Measurements from ENCODE around the gene GTF2A1. TPM values are rescaled to one million over a fixed set of nuclear protein-coding genes. Genes with fewer than 3 reads are reported as not detected.

Gene GTF2A1
- 29.0 to 31.1 TPM (median 30.5 TPM) in 3 replicates for total RNA-seq

- peak; percentile 95 to 96 for DNase-seq (ENCODE audit: low spot score in 2 of 2, unreplicated experiment in 2 of 2)
- Mint-ChIP-seq H3K27me3 (ENCODE audit: low read depth) (no peaks in the 10 kb centered on the region), H3K27ac (peak within 1 kb of the TSS; percentile 100), H3K4me3 (peak within 1 kb of the TSS; percentile 100), H3K4me1 (peaks cover 24% of the 10 kb centered on the region), H3K36me3 (peaks cover 3% of the 10 kb centered on the region), H3K9me3 (no peaks in the 10 kb centered on the region)
- TF ChIP-seq CTCF (IDR thresholded peaks at IDR 0.05; ENCODE audit: unreplicated experiment), result peak; percentile 12
Observed at GRCh38 chr14:81220830-81221578, at the start of gene GTF2A1. GTF2A1 (minus strand) TSS chr14:81220959; CDS start chr14:81220518, 441 bp downstream.

DNA sequence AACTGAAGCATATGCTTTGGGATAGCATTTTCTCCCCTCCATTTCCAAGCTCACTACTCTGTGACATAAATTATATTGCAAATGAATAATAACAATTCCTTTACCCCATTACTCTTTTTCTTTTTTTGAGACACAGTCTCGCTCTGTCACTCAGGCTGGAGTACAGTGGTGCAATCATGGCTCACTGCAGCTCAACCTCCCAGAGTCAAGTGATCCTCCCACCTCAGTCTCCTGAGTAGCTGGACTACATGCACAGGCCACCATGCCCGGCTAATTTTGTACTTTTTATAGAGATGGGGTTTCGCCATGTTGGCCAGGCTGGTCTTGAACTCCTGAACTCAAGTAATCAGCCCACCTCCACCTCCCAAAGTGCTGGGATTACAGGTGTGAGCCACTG lies 49.2 kb upstream of the GTF2A1 start:
- Mint-ChIP-seq H3K27me3 (ENCODE audit: low read depth) (no peaks in the 10 kb centered on the region), H3K4me1 (peaks cover 55% of the 10 kb centered on the region), H3K4me3 (no peak overlapping the region), H3K9me3 (no peaks in the 10 kb centered on the region), H3K36me3 (no peaks in the 10 kb centered on the region), H3K27ac (no peak overlapping the region)
- no peak for DNase-seq (ENCODE audit: low spot score in 2 of 2, unreplicated experiment in 2 of 2)
- no peak for TF ChIP-seq CTCF (IDR thresholded peaks at IDR 0.05; ENCODE audit: unreplicated experiment)

DNA sequence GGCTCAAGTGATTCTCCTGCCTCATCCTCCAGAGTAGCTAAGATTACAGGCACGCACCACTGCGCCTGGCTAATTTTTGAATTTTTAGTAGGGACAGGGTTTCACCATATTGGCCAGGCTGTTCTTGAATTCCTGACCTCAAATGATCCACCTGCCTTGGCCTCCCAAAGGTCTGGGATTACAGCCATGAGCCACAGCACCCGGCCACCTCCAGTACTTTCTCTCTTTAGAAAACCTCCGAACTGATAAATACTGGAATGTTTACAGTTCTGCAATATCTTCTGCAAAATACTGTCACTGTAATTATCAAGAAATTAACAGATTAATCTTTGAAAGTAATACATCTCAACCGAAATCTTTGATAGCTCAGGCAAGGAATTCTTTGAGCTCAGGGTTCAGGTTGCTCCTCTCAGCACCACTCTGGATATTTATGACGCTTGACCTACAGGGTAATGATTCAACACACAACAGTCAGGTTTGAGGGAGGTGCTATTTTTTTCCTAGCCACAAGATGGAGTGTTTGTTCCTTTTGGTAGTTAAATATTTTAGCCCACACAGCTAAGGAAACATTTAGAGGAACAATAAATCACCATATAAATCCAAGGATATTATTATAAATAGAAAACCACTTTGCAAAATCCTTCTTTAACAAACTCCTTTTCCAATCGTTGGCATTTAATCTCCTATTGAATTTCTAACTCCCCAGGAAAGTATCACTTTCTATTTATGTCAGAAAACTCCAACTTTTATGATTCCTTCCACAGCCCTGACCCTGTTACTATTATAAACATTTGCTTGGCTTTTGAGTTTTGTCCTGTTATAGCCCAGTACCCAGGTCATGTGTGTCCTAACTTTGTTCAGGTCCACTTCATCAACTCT lies 48.6 kb upstream of the GTF2A1 start:
- peak; percentile 73 for TF ChIP-seq CTCF (IDR thresholded peaks at IDR 0.05; ENCODE audit: unreplicated experiment)
- peaks cover 55% of the 10 kb centered on the region for H3K4me1 Mint-ChIP-seq
- no peak for DNase-seq (ENCODE audit: low spot score in 2 of 2, unreplicated experiment in 2 of 2)
- no peaks in the 10 kb centered on the region for H3K27me3 Mint-ChIP-seq (ENCODE audit: low read depth)
- no peak overlapping the region for H3K4me3 Mint-ChIP-seq
- no peaks in the 10 kb centered on the region for H3K9me3 Mint-ChIP-seq
- no peaks in the 10 kb centered on the region for H3K36me3 Mint-ChIP-seq
- peak overlapping the region; percentile 54 for H3K27ac Mint-ChIP-seq

DNA sequence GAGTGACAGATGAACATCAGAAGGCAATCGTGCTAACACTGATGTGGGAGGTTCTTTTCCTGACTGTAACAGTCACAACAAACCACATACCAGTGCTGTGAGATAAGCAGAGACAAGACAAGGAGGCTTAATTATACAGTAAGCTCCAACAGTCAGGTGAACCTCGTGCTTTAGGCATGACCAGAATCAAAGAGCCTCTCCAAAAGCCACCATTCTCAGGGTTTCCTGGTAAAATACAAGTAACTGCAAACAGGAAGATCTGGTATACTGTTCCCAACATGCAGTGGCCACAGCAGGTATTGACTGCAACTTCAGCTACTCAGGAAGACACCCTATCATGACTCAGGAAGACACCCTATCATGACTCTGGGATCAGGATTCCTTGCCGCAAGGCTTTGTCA lies 47.3 kb upstream of the GTF2A1 start:
- no peak overlapping the region for H3K4me3 Mint-ChIP-seq
- H3K36me3 Mint-ChIP-seq, result no peaks in the 10 kb centered on the region
- H3K27ac Mint-ChIP-seq, result peak overlapping the region; percentile 72
- H3K9me3 Mint-ChIP-seq, result no peaks in the 10 kb centered on the region
- no peak for TF ChIP-seq CTCF (IDR thresholded peaks at IDR 0.05; ENCODE audit: unreplicated experiment)
- peaks cover 48% of the 10 kb centered on the region for H3K4me1 Mint-ChIP-seq
- DNase-seq (ENCODE audit: low spot score in 2 of 2, unreplicated experiment in 2 of 2), result no peak
- H3K27me3 Mint-ChIP-seq (ENCODE audit: low read depth), result no peaks in the 10 kb centered on the region

DNA sequence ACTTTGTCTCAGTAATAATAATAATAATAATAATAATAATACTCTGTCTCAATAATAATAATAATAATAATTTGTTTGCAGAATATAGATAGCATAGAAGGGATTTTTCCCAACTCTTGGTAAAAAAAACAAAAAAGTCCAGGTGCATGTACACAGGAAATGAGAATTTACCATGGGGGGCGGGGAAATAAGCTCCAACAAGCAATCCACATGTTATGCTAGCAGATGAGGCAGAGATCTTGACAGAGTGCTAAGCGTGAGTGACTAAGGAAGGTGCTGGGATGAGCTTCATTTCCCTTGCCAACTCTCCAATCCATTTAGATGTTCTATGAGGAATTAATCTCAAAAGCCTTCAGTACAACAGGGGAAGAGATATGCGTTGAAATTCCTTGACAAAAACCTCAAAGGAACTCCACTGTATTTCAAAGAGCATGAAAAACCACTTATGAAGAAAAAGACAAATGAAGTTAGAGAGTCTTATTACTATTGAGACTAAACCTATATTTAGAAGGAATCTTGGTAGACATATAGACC lies 44.9 kb upstream of the GTF2A1 start:
- Mint-ChIP-seq H3K27me3 (ENCODE audit: low read depth) (no peaks in the 10 kb centered on the region), H3K27ac (no peak overlapping the region), H3K4me1 (peaks cover 41% of the 10 kb centered on the region), H3K9me3 (no peaks in the 10 kb centered on the region), H3K4me3 (no peak overlapping the region), H3K36me3 (peaks cover 6% of the 10 kb centered on the region)
- no peak for TF ChIP-seq CTCF (IDR thresholded peaks at IDR 0.05; ENCODE audit: unreplicated experiment)
- no peak for DNase-seq (ENCODE audit: low spot score in 2 of 2, unreplicated experiment in 2 of 2)

All from mesothelial cell of epicardium (in vitro differentiated cells).